ENCODE results near the gene ZNF317.

Gene ZNF317

GRCh38 chr19:9140159-9140874 lies at the start of gene ZNF317:
ZNF317 (plus strand) TSS chr19:9140397; CDS start chr19:9156017, 15,620 bp downstream.
- peak; percentile 92 for DNase-seq (ENCODE audit: low spot score)

GRCh38 chr19:9107375-9107774 lies 32.8 kb upstream of the ZNF317 start, which contains the start of gene OR7G2:
OR7G2 (minus strand) TSS chr19:9107475; CDS start chr19:9103243, 4,232 bp downstream.
- DNase-seq (ENCODE audit: low spot score): no peak

GRCh38 chr19:9109959-9110358 lies 30.2 kb upstream of the ZNF317 start:
- DNase-seq (ENCODE audit: low spot score): no peak

- DNase-seq (ENCODE audit: low spot score): no peak
These were observed 24.8 kb upstream of the ZNF317 start, which contains the start of gene OR7G1 for GRCh38 chr19:9115307-9115813. OR7G1 (minus strand) TSS chr19:9115763; CDS start chr19:9115763, 0 bp downstream.

GRCh38 chr19:9116547-9116946 lies 23.6 kb upstream of the ZNF317 start:
- no peak for DNase-seq (ENCODE audit: low spot score)

GRCh38 chr19:9126900-9127405 lies 13.2 kb upstream of the ZNF317 start, which contains the start of gene OR7G3:
OR7G3 (minus strand) TSS chr19:9126950; CDS start chr19:9126950, 0 bp downstream.
- no peak for DNase-seq (ENCODE audit: low spot score)

- DNase-seq (ENCODE audit: low spot score): no peak
These were observed 12.0 kb upstream of the ZNF317 start for GRCh38 chr19:9128171-9128570.

- DNase-seq (ENCODE audit: low spot score): no peak
These were observed 9.2 kb upstream of the ZNF317 start for GRCh38 chr19:9130965-9131364.

- DNase-seq (ENCODE audit: low spot score): no peak
These were observed 7.8 kb upstream of the ZNF317 start for GRCh38 chr19:9132422-9132821.

GRCh38 chr19:9139609-9140158 lies 513 bp upstream of the ZNF317 start:
- no peak for DNase-seq (ENCODE audit: low spot score)

- DNase-seq (ENCODE audit: low spot score): no peak
These were observed 4.7 kb downstream of the ZNF317 start for GRCh38 chr19:9144920-9145319.

- no peak for DNase-seq (ENCODE audit: low spot score)
These were observed 6.7 kb downstream of the ZNF317 start for GRCh38 chr19:9146882-9147281.

- DNase-seq (ENCODE audit: low spot score): no peak
These were observed 8.5 kb downstream of the ZNF317 start for GRCh38 chr19:9148697-9149096.

GRCh38 chr19:9149997-9150396 lies 9.8 kb downstream of the ZNF317 start:
- DNase-seq (ENCODE audit: low spot score): no peak

- DNase-seq (ENCODE audit: low spot score): no peak
These were observed 10.5 kb downstream of the ZNF317 start for GRCh38 chr19:9150650-9151049.

- DNase-seq (ENCODE audit: low spot score): peak; percentile 28
These were observed 11.2 kb downstream of the ZNF317 start for GRCh38 chr19:9151367-9151766.

GRCh38 chr19:9155591-9155990 lies 15.4 kb downstream of the ZNF317 start:
- no peak for DNase-seq (ENCODE audit: low spot score)

- no peak for DNase-seq (ENCODE audit: low spot score)
These were observed 16.1 kb downstream of the ZNF317 start for GRCh38 chr19:9156304-9156703.

GRCh38 chr19:9159891-9160290 lies 19.7 kb downstream of the ZNF317 start:
- DNase-seq (ENCODE audit: low spot score): no peak

GRCh38 chr19:9161427-9161826 lies 21.2 kb downstream of the ZNF317 start:
- DNase-seq (ENCODE audit: low spot score): no peak

- no peak for DNase-seq (ENCODE audit: low spot score)
These were observed 25.1 kb downstream of the ZNF317 start for GRCh38 chr19:9165261-9165660.

- DNase-seq (ENCODE audit: low spot score): no peak
These were observed 26.6 kb downstream of the ZNF317 start for GRCh38 chr19:9166846-9167245.

GRCh38 chr19:9171393-9171991 lies 31.3 kb downstream of the ZNF317 start:
- DNase-seq (ENCODE audit: low spot score): no peak
